Cortex of kidney (tissue), 1 donor: ENCODE measurements around the gene RANBP9.

Experiments
- DNase-seq: peaks from one replicate; lab custom pipeline; 2025; lab: John Stamatoyannopoulos, UW

Gene RANBP9

DNA sequence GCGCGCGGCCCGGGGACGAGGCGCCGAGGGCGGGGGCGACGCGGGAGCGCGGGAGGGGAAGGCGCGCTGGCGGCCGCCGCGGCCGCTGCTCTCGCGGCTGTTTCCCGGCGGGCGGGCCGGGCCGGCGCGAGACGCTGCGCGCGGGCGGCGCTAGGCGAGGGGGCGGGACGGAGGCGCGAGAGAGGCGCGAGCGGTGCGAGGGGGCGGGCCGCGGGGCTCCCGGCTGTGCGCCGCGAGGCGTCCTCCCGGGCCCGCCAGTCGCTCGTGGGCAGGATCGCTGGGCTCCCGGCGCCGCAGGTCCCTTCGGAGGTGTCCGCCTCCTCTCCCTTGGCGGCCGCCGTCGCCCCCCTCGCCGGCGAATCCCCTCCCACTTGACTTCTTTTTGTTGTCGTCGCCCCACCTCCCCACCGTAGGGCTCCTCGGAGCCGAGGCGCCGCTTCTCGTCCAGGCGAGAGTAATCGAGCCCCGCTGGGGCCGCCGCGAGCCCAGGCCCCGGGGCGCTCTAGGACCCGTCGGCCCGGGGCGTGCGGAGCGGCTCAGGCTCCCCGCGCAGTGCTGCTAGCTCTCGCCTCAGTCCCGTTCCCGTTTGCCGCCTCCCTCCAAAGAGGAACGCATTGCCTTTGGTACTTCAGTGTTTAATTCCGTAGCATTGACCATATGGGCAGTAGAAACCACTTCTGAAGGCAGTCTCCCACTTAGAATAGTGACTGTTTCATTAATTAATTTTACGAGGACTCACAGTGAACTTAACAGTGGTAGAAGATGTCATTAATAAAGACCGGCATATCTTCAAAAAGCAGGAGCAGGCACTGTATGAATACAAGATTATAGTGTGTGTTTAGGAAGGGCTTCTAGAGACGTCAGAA, at the start of gene RANBP9:
Gene RANBP9, minus strand, starts transcription at position 103 of the 866 bp plus-strand sequence. CDS start 330 bp downstream, outside the sequence.
- DNase-seq, result peak; percentile 49

GRCh38 chr6:13760307-13761304, 49.0 kb upstream of the RANBP9 start:
- DNase-seq, result no peak

DNA sequence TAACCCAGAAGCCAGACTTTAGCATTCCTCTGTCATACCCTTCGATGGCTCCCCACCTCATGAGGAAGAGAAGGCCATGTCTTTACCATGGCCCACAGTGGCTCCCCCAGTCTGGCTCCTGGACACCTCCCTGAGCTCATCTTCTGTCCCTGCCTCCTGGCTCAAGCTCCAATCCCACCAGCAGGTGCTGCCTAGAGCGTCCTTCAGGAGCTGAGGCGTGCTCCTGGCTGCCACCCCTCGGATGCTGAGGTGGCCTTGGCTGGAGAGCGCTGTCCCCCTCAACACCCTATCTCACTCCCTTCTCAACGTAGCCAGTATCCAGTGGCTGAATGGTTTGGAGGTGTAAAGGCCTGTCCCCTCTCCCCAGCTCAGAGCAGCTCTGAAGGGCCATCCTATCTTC, 47.4 kb upstream of the RANBP9 start:
- DNase-seq, result no peak

DNA sequence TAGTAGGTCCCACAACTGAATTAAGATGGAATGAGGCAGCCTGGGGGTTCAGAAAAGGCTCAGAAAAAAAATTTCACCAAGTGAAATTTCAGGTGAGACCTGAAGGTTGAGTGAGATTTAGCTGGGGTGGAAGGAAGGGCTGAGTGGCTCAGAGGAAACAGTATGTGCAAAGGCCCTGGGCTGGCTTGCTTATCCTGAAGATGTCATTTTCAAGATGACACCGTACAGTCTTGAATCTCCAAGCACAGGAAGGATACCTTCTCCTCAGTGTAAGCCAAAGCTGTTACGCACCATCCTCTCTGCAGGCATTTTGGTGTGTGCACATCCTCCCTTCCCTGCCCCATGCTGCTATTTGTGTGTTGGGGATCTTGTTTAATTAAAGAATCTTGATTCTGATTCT, 43.0 kb upstream of the RANBP9 start:
- no peak for DNase-seq

DNA sequence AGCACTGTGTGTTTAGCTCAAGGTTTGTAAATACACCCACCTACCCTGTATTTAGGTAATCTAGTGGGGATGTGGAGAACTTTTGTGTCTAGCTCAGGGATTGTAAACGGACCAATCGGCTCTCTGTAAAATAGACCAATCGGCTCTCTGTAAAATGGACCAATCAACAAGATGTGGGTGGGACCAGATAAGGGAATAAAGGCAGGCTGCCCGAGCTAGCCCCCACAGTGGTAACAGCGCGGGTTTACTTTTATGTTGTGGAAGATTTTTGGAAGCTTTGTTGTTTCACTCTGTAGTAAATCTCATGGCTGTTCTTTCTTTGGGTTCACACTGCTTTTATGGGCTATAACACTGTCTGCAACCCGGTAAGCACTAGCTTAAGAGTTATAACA, 32.1 kb upstream of the RANBP9 start:
- DNase-seq, result no peak

DNA sequence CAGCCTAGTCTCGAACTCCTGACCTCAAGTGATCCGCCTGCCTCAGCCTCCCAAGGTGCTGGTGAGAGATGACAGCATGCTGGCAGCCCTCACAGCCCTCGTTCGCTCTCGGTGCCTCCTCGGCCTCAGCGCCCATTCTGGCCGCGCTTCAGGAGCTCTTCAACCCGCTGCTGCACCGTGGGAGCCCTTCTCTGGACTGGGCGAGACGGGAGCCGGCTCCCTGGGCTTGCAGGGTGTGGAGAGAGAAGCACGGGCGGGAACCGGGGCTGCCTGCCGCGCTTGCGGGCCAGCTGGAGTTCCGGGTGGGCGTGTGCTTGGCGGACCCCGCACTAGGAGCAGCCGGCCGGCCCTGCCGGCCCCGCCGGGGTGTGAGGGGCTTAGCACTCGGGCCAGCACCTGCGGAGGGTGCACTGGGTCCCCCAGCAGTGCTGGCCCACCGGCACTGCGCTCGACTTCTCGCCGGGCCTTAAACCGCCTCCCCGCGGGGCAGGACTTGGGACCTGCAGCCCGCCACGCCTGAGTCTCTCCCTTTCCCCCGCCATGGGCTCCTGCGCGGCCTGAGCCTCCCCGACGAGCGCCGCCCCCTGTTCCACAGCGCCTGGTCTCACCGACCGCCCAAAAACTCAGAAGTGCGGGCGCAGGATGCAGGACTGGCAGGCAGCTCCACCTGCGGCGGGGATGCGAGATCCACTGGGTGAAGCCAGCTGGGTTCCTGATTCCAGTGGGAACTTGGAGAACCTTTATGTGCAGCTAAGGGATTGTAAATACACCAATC, 31.5 kb upstream of the RANBP9 start:
- DNase-seq, result no peak

GRCh38 chr6:13741365-13741764, 29.7 kb upstream of the RANBP9 start:
- no peak for DNase-seq

DNA sequence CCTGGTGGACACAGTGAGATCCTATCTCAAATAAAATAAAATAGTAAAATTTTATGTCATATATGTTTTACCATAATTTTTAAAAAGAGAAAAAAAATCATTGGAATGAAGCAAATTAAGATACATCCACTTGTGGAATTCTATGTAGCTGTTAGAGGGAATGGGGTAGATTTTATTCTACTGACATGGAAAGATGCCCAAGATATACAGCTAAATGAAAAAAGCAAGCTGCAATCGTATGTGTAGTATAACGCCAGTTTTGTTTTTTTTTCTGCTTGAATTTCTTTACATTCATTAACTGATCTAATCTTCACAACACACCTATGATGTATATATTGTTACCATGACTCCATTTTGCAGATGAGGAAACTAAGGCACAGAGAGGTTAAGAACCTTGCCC, 23.4 kb upstream of the RANBP9 start:
- DNase-seq, result no peak

DNA sequence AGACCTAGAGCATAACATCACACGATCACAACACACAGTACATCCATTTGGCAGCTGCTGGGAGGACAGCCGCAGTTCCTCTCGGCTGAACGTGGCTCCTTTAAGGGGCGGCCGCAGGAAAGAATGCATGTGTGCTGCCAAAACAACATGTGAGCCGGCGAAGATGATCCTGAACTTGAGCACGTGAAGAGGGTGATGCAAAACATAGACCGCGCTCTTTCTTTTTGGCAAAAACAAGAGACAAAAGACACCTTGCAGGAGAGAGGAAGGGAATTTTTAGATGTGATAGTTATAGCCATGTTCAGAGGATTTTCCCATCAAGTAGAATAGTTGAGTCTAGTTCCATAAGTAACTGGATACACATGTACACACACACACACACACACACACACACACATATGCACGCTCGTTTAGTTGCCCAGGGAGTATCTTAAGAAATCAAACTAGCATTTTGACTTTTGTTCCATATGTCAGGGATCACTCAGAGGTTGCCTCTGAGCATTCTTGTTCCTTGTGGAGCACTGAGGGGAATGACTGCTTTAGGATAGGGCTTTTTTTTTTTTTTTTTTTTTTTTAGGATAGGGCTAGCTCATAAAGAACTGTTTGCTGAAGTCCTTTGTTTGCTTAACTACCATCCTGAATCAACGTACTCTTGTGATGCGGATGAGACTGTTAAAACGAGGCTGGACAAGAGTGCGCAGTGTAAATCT, 21.7 kb upstream of the RANBP9 start:
- DNase-seq, result no peak

DNA sequence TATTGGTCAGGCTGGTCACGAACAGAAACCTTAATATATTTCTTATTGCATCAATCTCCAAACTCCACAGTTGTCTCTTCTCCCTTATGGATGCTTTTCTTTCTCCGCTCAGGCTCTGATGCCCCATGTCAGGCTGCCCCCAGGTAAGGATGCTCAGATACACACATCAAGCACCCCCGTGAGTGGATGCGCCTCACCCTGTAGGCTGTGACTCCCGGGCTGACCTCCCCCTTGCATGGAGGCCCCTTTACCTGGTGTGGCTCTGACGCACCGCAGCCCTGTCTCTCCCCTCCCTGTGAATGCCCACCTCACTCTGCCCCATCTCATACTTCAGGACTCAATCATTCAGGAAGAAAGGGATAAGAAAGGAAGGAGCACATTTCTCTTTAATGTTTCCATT, 19.1 kb upstream of the RANBP9 start:
- DNase-seq, result no peak

DNA sequence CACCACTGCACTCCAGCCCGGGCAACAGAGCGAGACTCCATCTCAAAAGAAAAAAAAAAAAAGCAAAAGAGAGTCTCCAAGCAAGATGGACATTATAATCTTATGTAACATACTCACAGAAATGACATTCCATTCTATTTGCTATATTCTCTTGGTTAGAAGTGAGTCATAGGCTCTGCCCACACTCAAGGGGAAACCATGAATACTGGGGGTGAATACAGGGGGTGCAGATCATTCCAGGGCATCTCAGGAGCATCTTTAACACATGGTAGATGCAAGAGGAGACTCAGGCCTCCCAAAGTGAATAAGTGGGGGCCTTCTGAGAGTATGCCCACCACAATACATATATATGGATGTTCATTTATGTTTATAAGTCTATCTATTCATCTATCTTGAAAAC, 18.3 kb upstream of the RANBP9 start:
- DNase-seq, result no peak

DNA sequence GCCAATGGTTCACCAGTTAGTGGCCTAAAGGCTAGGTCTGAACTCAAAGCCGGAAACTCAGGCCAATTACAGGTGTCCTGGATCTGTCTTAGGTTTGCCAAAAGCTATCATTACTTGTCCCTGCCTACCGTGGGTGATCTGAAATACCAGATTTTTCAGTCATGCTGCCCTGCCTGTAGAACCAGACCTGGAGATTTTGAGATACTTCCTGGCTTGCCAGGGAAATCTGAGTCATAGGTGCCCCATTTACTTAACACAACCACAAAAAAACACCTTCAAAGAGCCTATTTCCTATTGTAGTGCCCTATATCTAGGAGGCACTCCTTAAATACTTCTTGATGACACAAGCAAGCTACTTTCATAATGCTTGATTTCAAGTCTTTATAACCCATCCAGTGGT, 13.9 kb upstream of the RANBP9 start:
- DNase-seq, result no peak

GRCh38 chr6:13725052-13725451, 13.4 kb upstream of the RANBP9 start:
- DNase-seq, result no peak

DNA sequence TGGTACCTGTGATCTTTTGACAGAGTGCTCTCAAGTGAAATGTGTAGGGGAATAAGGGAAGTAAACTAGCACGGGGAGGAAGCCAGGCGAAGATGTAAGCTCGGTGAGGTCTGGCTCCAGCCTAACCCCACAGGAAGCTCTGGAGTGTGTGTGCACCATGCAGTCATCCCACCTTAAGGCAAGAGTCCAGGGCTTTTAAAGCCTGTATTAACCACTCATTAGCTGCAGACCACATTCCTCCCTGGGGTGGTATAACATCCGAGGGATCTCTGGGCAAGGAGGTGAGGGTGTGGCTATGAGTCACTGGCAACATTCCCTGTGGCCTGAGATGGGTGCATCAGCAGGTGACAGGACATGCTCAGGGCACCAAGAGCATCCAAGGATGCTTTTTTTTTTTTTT, 12.5 kb upstream of the RANBP9 start:
- DNase-seq, result no peak

GRCh38 chr6:13722880-13723279, 11.2 kb upstream of the RANBP9 start:
- no peak for DNase-seq

GRCh38 chr6:13718123-13718458, 6.5 kb upstream of the RANBP9 start:
- no peak for DNase-seq

DNA sequence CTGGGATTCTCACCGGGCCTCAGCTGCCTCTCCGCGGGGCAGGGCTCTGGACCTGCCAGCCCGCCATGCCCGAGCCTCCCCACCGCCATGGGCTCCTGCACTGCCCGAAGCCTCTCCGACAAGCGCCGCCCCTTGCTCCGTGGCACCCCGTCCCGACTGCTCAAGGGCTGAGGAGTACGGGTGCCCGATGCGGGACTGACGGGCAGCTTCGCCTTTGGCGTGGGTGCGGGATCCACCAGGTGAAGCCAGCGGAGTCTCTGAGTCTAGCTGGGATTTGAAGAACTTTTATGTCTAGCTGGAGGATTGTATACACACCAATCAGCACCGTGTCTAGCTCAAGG, 5.3 kb upstream of the RANBP9 start:
- DNase-seq, result no peak

GRCh38 chr6:13716225-13716954, 4.8 kb upstream of the RANBP9 start:
- no peak for DNase-seq

DNA sequence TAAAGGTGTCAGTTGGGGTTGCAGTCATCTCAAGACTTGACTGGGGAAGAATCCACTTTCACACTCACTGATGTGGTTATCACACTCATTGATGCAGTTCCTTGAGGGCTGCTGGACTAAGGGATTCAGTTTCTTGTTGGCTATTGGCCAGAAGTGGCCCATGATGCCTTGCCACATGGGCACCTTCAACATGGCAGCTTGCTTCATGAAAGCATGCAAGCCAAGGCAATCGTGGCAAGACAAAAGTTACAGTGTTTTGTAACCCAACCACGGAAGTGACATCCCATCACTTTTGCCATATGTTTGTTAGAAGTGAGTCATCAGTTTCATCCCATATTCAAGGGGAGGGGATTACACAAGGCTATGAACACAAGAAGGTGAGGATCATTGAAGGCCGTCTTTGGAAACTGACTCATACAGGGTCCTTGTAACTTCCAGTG, 3.8 kb upstream of the RANBP9 start:
- no peak for DNase-seq

GRCh38 chr6:13712599-13712898, 914 bp upstream of the RANBP9 start:
- no peak for DNase-seq

DNA sequence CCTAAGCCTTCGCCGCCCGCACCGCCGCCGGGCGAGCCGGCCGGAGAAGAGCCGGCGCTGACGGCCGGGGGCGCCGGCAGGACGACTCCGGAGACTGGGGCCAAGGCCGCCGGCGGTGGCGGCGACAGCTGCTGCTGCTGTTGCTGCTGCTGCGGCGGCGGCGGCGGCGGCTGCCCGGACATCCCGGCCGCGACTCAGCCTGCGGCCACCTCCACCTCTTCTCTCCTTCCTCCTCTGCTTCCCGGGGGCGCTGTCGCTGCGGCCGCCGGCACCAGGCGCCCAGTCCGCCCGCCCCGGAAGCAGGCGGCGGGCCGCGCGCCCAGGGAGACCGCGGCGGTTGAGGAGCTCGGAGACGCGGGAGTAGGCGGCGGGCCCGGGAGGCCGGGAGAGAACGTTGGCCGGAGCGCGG, 307 bp downstream of the RANBP9 start:
- DNase-seq, result no peak
